HCT116 (cell line): ENCODE data around the gene PSEN2. TPM values are rescaled to one million over a fixed set of nuclear protein-coding genes. Genes with fewer than 3 reads are reported as not detected.

ENCODE experiments used
- ATAC-seq: fragments of 200-7000 bp; cut with Tn5 transposase; 2 replicates; pipeline ENCODE4 v1.9.1; 2020; ENCODE audit warnings: mild to moderate bottlenecking, moderate library complexity
- BruUV-seq: library from RNA; stranded (reverse); fragments of 400-500 nt; replicated peaks from 2 replicates; lab custom pipeline; 2021; lab: Mats Ljungman, UMichigan
- CTCF ChIA-PET: fragments of 300-600 bp; sonication (Branson Sonifier 250); formaldehyde crosslinking; loops from one replicate; lab custom pipeline; 2021; ENCODE audit warnings: antibody characterized with exemption; lab: Charles Lee
- POLR2A ChIA-PET: fragments of 300-600, 350-600 bp; sonication (Branson Sonifier 250); formaldehyde crosslinking; loops from one replicate; lab custom pipeline; 2021; ENCODE audit warnings: antibody characterized with exemption; lab: Charles Lee
- RAD21 ChIA-PET, 2 experiments: fragments of 300-600 bp; sonication (Branson Sonifier 250); formaldehyde crosslinking; loops; one replicate each; lab custom pipeline; 2023; ENCODE audit warnings: low total read pairs in 2 of 2; ENCODE audit not compliant: uncharacterized antibody in 2 of 2, unreplicated experiment in 2 of 2, low non-redundant PET in 1 of 2; lab: Charles Lee
- DNase-seq: peaks from one replicate; pipeline ENCODE4 v3.0.0-alpha.2; 2010; ENCODE audit warnings: low read depth, low spot score
- H2AFZ ChIP-seq: fragments of 200-600 bp; shearing (Covaris generic), sonication (generic); 2 replicates; pipeline ENCODE4 v1.6.1; 2017; ENCODE audit warnings: low read depth, mixed run types, mixed read lengths, antibody characterized with exemption, low read length; ENCODE audit not compliant: poor library complexity, severe bottlenecking
- H3K27ac ChIP-seq: 2 replicates; pipeline ENCODE4 v1.5.1; 2012; ENCODE audit warnings: low read depth, low read length
- H3K27me3 ChIP-seq: fragments of 200-600 bp; sonication (generic); 2 replicates; pipeline ENCODE4 v1.6.1; 2016; ENCODE audit warnings: mixed run types, low read length, mixed read lengths; ENCODE audit not compliant: insufficient read depth
- H3K36me3 ChIP-seq, 2 experiments: fragments of 200-500 bp in 1 of 2; fragments of 200-600 bp in 1 of 2; sonication (Bioruptor generic) in 1 of 2; sonication (generic) in 1 of 2; 2 replicates each; pipeline versions ENCODE4 v1.5.1 to v1.6.1; 2014 to 2016; ENCODE audit warnings: low read length in 2 of 2, inconsistent platforms in 1 of 2, mixed read lengths in 1 of 2, mixed run types in 1 of 2; ENCODE audit not compliant: insufficient read depth in 2 of 2, control insufficient read depth in 1 of 2
- H3K4me1 ChIP-seq, 2 experiments: fragments of 200-600 bp in 1 of 2; sonication (generic) in 1 of 2; 2 replicates each; pipeline versions ENCODE4 v1.5.1 to v1.6.1; 2012 to 2017; ENCODE audit warnings: low read length in 2 of 2, inconsistent platforms in 1 of 2, mild to moderate bottlenecking in 1 of 2, mixed read lengths in 1 of 2, mixed run types in 1 of 2, moderate library complexity in 1 of 2; ENCODE audit not compliant: insufficient read depth in 2 of 2, control insufficient read depth in 1 of 2
- H3K4me2 ChIP-seq: fragments of 200-600 bp; sonication (generic); 2 replicates; pipeline ENCODE4 v1.6.1; 2017; ENCODE audit warnings: mixed run types, low read length, mixed read lengths
- H3K4me3 ChIP-seq, 2 experiments: fragments of 200-600 bp in 1 of 2; sonication (generic) in 1 of 2; replicated peaks in 1 of 2; 2 replicates each; pipeline ENCODE4 v1.5.1; 2011 to 2016; ENCODE audit warnings: low read length in 2 of 2, control low read depth in 1 of 2, low read depth in 1 of 2, mild to moderate bottlenecking in 1 of 2, mixed read lengths in 1 of 2, mixed run types in 1 of 2
- H3K79me2 ChIP-seq: fragments of 200-600 bp; sonication (generic); 2 replicates; pipeline ENCODE4 v1.6.1; 2017; ENCODE audit warnings: mild to moderate bottlenecking, mixed run types, low read length, moderate library complexity, mixed read lengths; ENCODE audit not compliant: insufficient read depth
- H3K9ac ChIP-seq: fragments of 200-600 bp; sonication (generic); 2 replicates; pipeline ENCODE4 v1.6.1; 2016; ENCODE audit warnings: low read length, mixed read lengths
- H3K9me2 ChIP-seq: fragments of 200-600 bp; sonication (generic), shearing (Covaris generic); 2 replicates; pipeline ENCODE4 v1.6.1; 2017; ENCODE audit warnings: mixed run types, mild to moderate bottlenecking, moderate library complexity; ENCODE audit not compliant: insufficient read depth
- H3K9me3 ChIP-seq, 2 experiments: fragments of 200-500 bp in 1 of 2; fragments of 200-600 bp in 1 of 2; sonication (Bioruptor generic) in 1 of 2; sonication (generic) in 1 of 2; 2 replicates each; pipeline ENCODE4 v1.6.1; 2014 to 2017; ENCODE audit warnings: low read length in 2 of 2, mixed read lengths in 2 of 2, inconsistent platforms in 1 of 2, low read depth in 1 of 2, mild to moderate bottlenecking in 1 of 2, mixed run types in 1 of 2, moderate library complexity in 1 of 2; ENCODE audit not compliant: control insufficient read depth in 1 of 2, insufficient read depth in 1 of 2
- H4K20me1 ChIP-seq: fragments of 200-600 bp; sonication (generic), shearing (Covaris generic); 2 replicates; pipeline ENCODE4 v1.6.1; 2017; ENCODE audit warnings: mixed run types, mild to moderate bottlenecking, moderate library complexity; ENCODE audit not compliant: insufficient read depth
- CTCF ChIP-seq, 3 experiments: fragments of 200-600 bp in 1 of 3; sonication (generic) in 1 of 3; IDR thresholded peaks in 2 of 3; conservative IDR thresholded peaks in 1 of 3; 2 replicates each; pipeline ENCODE4 v1.5.1; 2012 to 2017; ENCODE audit warnings: low read depth in 2 of 3, low read length in 2 of 3, antibody characterized with exemption in 1 of 3, borderline replicate concordance in 1 of 3, control low read depth in 1 of 3, mild to moderate bottlenecking in 1 of 3, mixed read lengths in 1 of 3, mixed run types in 1 of 3, moderate library complexity in 1 of 3; ENCODE audit not compliant: insufficient read depth in 1 of 3
- EGR1 ChIP-seq: IDR thresholded peaks from 2 replicates; pipeline ENCODE4 v1.6.1; 2012; ENCODE audit warnings: low read depth
- EZH2phosphoT487 ChIP-seq: fragments of 200-600 bp; IDR thresholded peaks from 2 replicates; pipeline ENCODE4 v1.6.1; 2018; ENCODE audit warnings: antibody characterized with exemption, borderline replicate concordance
- MAX ChIP-seq: IDR thresholded peaks from 2 replicates; pipeline ENCODE4 v1.6.1; 2012
- POLR2A ChIP-seq: IDR thresholded peaks from 2 replicates; pipeline ENCODE4 v1.7.0; 2011; ENCODE audit warnings: borderline replicate concordance; ENCODE audit not compliant: insufficient read depth, insufficient read length; ENCODE audit errors: extremely low read depth
- POLR2AphosphoS5 ChIP-seq: IDR thresholded peaks from 2 replicates; pipeline ENCODE4 v1.6.1; 2011; ENCODE audit warnings: mild to moderate bottlenecking, low read depth, low read length, moderate library complexity
- REST ChIP-seq: IDR thresholded peaks from 2 replicates; pipeline ENCODE4 v1.6.1; 2012; ENCODE audit warnings: low read depth
- SRF ChIP-seq: IDR thresholded peaks from 2 replicates; pipeline ENCODE4 v1.6.1; 2012; ENCODE audit warnings: low read depth
- TCF7L2 ChIP-seq: IDR thresholded peaks from 2 replicates; pipeline ENCODE4 v1.7.0; 2011; ENCODE audit warnings: borderline replicate concordance, inconsistent platforms; ENCODE audit not compliant: insufficient read depth, insufficient read length; ENCODE audit errors: extremely low read depth
- YY1 ChIP-seq: IDR thresholded peaks from 2 replicates; pipeline ENCODE4 v1.6.1; 2011; ENCODE audit warnings: low read length, low read depth, moderate library complexity, mild to moderate bottlenecking; ENCODE audit not compliant: insufficient replicate concordance; ENCODE audit errors: extremely low read depth
- ZNF274 ChIP-seq: fragments of 200-500 bp; sonication (Bioruptor generic); IDR thresholded peaks from 2 replicates; pipeline ENCODE4 v1.6.1; 2014; ENCODE audit warnings: mild to moderate bottlenecking, low read depth, low read length, inconsistent platforms
- intact Hi-C: fragments of 100-400 bp; cut with micrococcal nuclease; formaldehyde crosslinking; loops from 2 replicates; pipeline ENCODE4 v1.10.0; 2022
- total RNA-seq: library from RNA; stranded (reverse); gene quantifications from one replicate; pipeline ENCODE4 v1.2.1, GENCODE V29; 2021; ENCODE audit not compliant: unreplicated experiment

Gene PSEN2
- total RNA-seq, 1 experiment from 2014 or later = 28.5 TPM

- Histone ChIP-seq H3K27ac (no peak overlapping the region), H3K79me2 (no peaks in the 10 kb centered on the region), H4K20me1 (no peaks in the 10 kb centered on the region), H3K9ac (no peak overlapping the region), H3K9me2 (no peaks in the 10 kb centered on the region), H3K9me3 (no peaks in the 10 kb centered on the region), H3K4me3 (no peak overlapping the region), H3K4me1 (peaks cover 0 to 9% of the 10 kb centered on the region in 2 experiments; a peak in 2 of 4 replicates), H3K36me3 (peaks cover 14 to 25% of the 10 kb centered on the region in 2 experiments; a peak in 3 of 4 replicates), H3K27me3 (no peaks in the 10 kb centered on the region), H3K4me2 (no peak overlapping the region), H2AFZ (no peak overlapping the region)
- ChIA-PET RAD21 (no interaction called here), POLR2A (no interaction called here), CTCF (no interaction called here)
- no TSS peak for BruUV-seq
- intact Hi-C loops = no loop called here
- TF ChIP-seq MAX = no peak
- TF ChIP-seq YY1 = no peak
- no peak for TF ChIP-seq EGR1
- TF ChIP-seq POLR2A = no peak
- TF ChIP-seq REST = no peak
- no peak for TF ChIP-seq ZNF274
- TF ChIP-seq TCF7L2 = no peak
- TF ChIP-seq SRF = no peak
- no peak for TF ChIP-seq CTCF (IDR thresholded peaks at IDR 0.05 in 2 of 3, conservative IDR thresholded peaks at IDR 0.05 in 1 of 3; ENCODE audit: borderline replicate concordance in 1 of 3, insufficient read depth in 1 of 3, low read depth in 2 of 3, low read length in 2 of 3)
- no peak for TF ChIP-seq EZH2phosphoT487
- no peak for TF ChIP-seq POLR2AphosphoS5
- no peak for ATAC-seq
- DNase-seq = no peak
These were observed 11.8 kb downstream of the PSEN2 start for GRCh38 chr1:226882187-226882586.
